GM23338 (cell line): Measurements from ENCODE around the gene SH2D6. TPM values are rescaled to one million over a fixed set of nuclear protein-coding genes. Genes with fewer than 3 reads are reported as not detected.
A peak's percentile ranks its signal among the peaks of the same experiment; 100 is the strongest.

Experiments
- ATAC-seq: fragments of 200-7000 bp; cut with Tn5 transposase; 3 replicates; pipeline ENCODE4 v1.9.1; 2020
- DNase-seq: peaks from one replicate; pipeline ENCODE4 v3.0.0-alpha.2; 2015; ENCODE audit warnings: low spot score
- H2AFZ ChIP-seq: fragments of 200-600 bp; sonication (generic); 2 replicates; pipeline ENCODE4 v1.8.0; 2016; ENCODE audit warnings: antibody characterized with exemption, mild to moderate bottlenecking, moderate library complexity
- H3F3A ChIP-seq: fragments of 200-600 bp; sonication (generic); replicated peaks from 2 replicates; pipeline ENCODE4 v1.8.0; 2017; ENCODE audit warnings: antibody characterized with exemption, mixed run types, low read depth
- H3K27ac ChIP-seq: fragments of 200-600 bp; sonication (generic); 2 replicates; pipeline ENCODE4 v1.6.1; 2016; ENCODE audit warnings: low read depth
- H3K27me3 ChIP-seq: fragments of 200-600 bp; sonication (generic); 2 replicates; pipeline ENCODE4 v1.8.0; 2016; ENCODE audit warnings: mild to moderate bottlenecking, mixed run types, moderate library complexity; ENCODE audit not compliant: insufficient read depth
- H3K36me3 ChIP-seq: fragments of 200-600 bp; sonication (generic); 2 replicates; pipeline ENCODE4 v1.8.0; 2016; ENCODE audit warnings: mild to moderate bottlenecking; ENCODE audit not compliant: insufficient read depth
- H3K4me1 ChIP-seq: fragments of 200-600 bp; sonication (generic); 2 replicates; pipeline ENCODE4 v1.8.0; 2016; ENCODE audit warnings: mild to moderate bottlenecking, moderate library complexity; ENCODE audit not compliant: insufficient read depth
- H3K4me2 ChIP-seq: fragments of 200-600 bp; sonication (generic); 2 replicates; pipeline ENCODE4 v1.7.1; 2017; ENCODE audit warnings: mixed run types
- H3K4me3 ChIP-seq: fragments of 200-600 bp; sonication (generic); 2 replicates; pipeline ENCODE4 v1.6.1; 2016; ENCODE audit warnings: mixed run types
- H3K79me2 ChIP-seq: fragments of 200-600 bp; sonication (generic); replicated peaks from 2 replicates; pipeline ENCODE4 v1.8.0; 2017; ENCODE audit warnings: mild to moderate bottlenecking; ENCODE audit not compliant: insufficient read depth
- H3K9me2 ChIP-seq: fragments of 200-600 bp; sonication (generic); 2 replicates; pipeline ENCODE4 v1.8.0; 2017; ENCODE audit not compliant: insufficient read depth
- H4K20me1 ChIP-seq: fragments of 200-600 bp; sonication (generic); replicated peaks from 2 replicates; pipeline ENCODE4 v1.8.0; 2017; ENCODE audit warnings: mild to moderate bottlenecking; ENCODE audit not compliant: insufficient read depth
- H3K27ac Mint-ChIP-seq: 2 replicates; pipeline ENCODE4 v1.8.0; 2020; ENCODE audit warnings: inconsistent platforms, mild to moderate bottlenecking, moderate library complexity, mixed read lengths
- H3K27me3 Mint-ChIP-seq: 3 replicates; pipeline ENCODE4 v1.8.0; 2022; ENCODE audit warnings: low read depth, mild to moderate bottlenecking, moderate library complexity, mixed read lengths, inconsistent platforms; ENCODE audit not compliant: insufficient read depth, poor library complexity
- H3K36me3 Mint-ChIP-seq: 3 replicates; pipeline ENCODE4 v1.8.0; 2021; ENCODE audit warnings: low read depth, mild to moderate bottlenecking, inconsistent platforms, moderate library complexity, mixed read lengths
- H3K4me1 Mint-ChIP-seq: 3 replicates; pipeline ENCODE4 v1.8.0; 2020; ENCODE audit warnings: mild to moderate bottlenecking, inconsistent platforms, mixed read lengths
- H3K4me3 Mint-ChIP-seq: 3 replicates; pipeline ENCODE4 v1.8.0; 2021; ENCODE audit warnings: moderate library complexity, mild to moderate bottlenecking, inconsistent platforms, mixed read lengths
- H3K9me3 Mint-ChIP-seq: 3 replicates; pipeline ENCODE4 v1.8.0; 2020; ENCODE audit warnings: moderate library complexity, mild to moderate bottlenecking, inconsistent platforms, mixed read lengths
- EZH2 ChIP-seq: fragments of 200-600 bp; sonication (generic); IDR thresholded peaks from one replicate; pipeline ENCODE4 v1.8.0; 2017; ENCODE audit warnings: antibody characterized with exemption, mild to moderate bottlenecking, low read depth; ENCODE audit not compliant: unreplicated experiment
- JUNB ChIP-seq: IDR thresholded peaks from one replicate; pipeline ENCODE4 v1.6.1; 2016; ENCODE audit warnings: antibody characterized with exemption; ENCODE audit not compliant: unreplicated experiment
- REST ChIP-seq: IDR thresholded peaks from one replicate; pipeline ENCODE4 v1.6.1; 2018; ENCODE audit warnings: antibody characterized with exemption; ENCODE audit not compliant: unreplicated experiment
- ZNF114 ChIP-seq: fragments of 250-450 bp; sonication (Bioruptor Pico); IDR thresholded peaks from 2 replicates; pipeline ENCODE4 v1.5.0; 2020; ENCODE audit warnings: mild to moderate bottlenecking, moderate library complexity
- polyA plus RNA-seq: library from polyadenylated mRNA; unstranded; fragments of >200 nt; fragmentation: Nextera tagmentation; extraction: Ambion mirVana; gene quantifications from 2 replicates; pipeline ENCODE4 v1.2.1, GENCODE V29; 2016
- total RNA-seq: library from RNA; depleted of rRNA; stranded (reverse); fragments of >200 nt; shearing (Covaris generic); gene quantifications from 2 replicates; pipeline ENCODE4 v1.2.3, GENCODE V29; 2014
- TF ChIP-seq, protein P1 (sequence below), 2 experiments: fragments of 200-600 bp in 1 of 2; sonication (generic) in 1 of 2; conservative IDR thresholded peaks; 2 replicates each; pipeline versions ENCODE4 v1.5.1 to v1.6.1; 2016 to 2017; ENCODE audit warnings: antibody characterized with exemption in 2 of 2, low read depth in 2 of 2, mild to moderate bottlenecking in 2 of 2, moderate library complexity in 1 of 2

Gene SH2D6
- total and polyA plus RNA-seq, 2 experiments from 2014 or later: 0.37 TPM; not detected in 1

DNA sequence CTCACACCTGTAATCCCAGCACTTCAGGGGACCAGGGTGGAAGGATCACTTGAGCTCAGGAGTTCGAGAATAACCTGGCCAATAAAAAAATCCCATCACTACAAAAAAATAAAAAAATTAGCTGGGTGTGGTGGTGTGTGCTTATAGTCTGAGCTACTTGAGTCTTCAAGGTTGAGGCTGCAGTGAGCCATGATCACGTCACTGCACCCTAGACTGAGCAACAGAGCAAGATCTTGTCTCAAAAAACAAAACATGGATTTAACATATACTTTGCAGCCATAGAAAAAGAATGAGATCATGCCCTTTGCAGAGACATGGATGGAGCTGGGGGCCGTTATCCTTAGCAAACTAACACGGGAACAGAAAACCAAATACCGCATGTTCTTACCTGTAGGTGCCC, 22.2 kb downstream of the SH2D6 start:
- H3K9me3 Mint-ChIP-seq: no peaks in the 10 kb centered on the region; the same call in 2 of the 3 replicates
- no peak overlapping the region for H3K27ac ChIP-seq
- TF ChIP-seq EZH2 (no peak), REST (no peak), ZNF114 (CRISPR knock-in tag) (no peak)
- peaks cover 22% of the 10 kb centered on the region for H3K4me1 Mint-ChIP-seq
- H3K4me3 Mint-ChIP-seq: no peak overlapping the region
- no peaks in the 10 kb centered on the region for H3K36me3 Mint-ChIP-seq
- no peaks in the 10 kb centered on the region for H3K36me3 ChIP-seq
- peaks cover 23% of the 10 kb centered on the region for H3K27me3 Mint-ChIP-seq
- ATAC-seq (no peak), DNase-seq (no peak)
- no peak overlapping the region for H3K4me2 ChIP-seq
- peaks cover 21% of the 10 kb centered on the region for H3K4me1 ChIP-seq
- H3K27me3 ChIP-seq: no peaks in the 10 kb centered on the region
- H3K27ac Mint-ChIP-seq: no peak overlapping the region
- no peak overlapping the region for H3K4me3 ChIP-seq
- peaks cover 9% of the 10 kb centered on the region for H3F3A ChIP-seq
- no peak overlapping the region for H2AFZ ChIP-seq
- no peaks in the 10 kb centered on the region for H3K79me2 ChIP-seq
- H4K20me1 ChIP-seq: no peaks in the 10 kb centered on the region
- H3K9me2 ChIP-seq: no peaks in the 10 kb centered on the region

GRCh38 chr2:85441864-85442263, 23.4 kb downstream of the SH2D6 start:
- H3K27ac Mint-ChIP-seq: no peak overlapping the region
- no peaks in the 10 kb centered on the region for H3K79me2 ChIP-seq
- no peaks in the 10 kb centered on the region for H3K27me3 ChIP-seq
- H3K9me3 Mint-ChIP-seq: no peaks in the 10 kb centered on the region
- H3K27ac ChIP-seq: no peak overlapping the region
- H2AFZ ChIP-seq: peak overlapping the region; percentile 85
- H3K4me3 Mint-ChIP-seq: no peak overlapping the region
- H3K36me3 ChIP-seq: no peaks in the 10 kb centered on the region
- H3K36me3 Mint-ChIP-seq: no peaks in the 10 kb centered on the region
- H3K4me3 ChIP-seq: no peak overlapping the region
- H3K4me1 Mint-ChIP-seq: peaks cover 15% of the 10 kb centered on the region
- H3K4me2 ChIP-seq: no peak overlapping the region
- peaks cover 12% of the 10 kb centered on the region for H3K4me1 ChIP-seq
- DNase-seq: no peak
- H4K20me1 ChIP-seq: no peaks in the 10 kb centered on the region
- peaks cover 5% of the 10 kb centered on the region for H3F3A ChIP-seq
- no peaks in the 10 kb centered on the region for H3K9me2 ChIP-seq
- H3K27me3 Mint-ChIP-seq: peaks cover 14% of the 10 kb centered on the region
- ATAC-seq: no peak
- TF ChIP-seq, protein P1, sequence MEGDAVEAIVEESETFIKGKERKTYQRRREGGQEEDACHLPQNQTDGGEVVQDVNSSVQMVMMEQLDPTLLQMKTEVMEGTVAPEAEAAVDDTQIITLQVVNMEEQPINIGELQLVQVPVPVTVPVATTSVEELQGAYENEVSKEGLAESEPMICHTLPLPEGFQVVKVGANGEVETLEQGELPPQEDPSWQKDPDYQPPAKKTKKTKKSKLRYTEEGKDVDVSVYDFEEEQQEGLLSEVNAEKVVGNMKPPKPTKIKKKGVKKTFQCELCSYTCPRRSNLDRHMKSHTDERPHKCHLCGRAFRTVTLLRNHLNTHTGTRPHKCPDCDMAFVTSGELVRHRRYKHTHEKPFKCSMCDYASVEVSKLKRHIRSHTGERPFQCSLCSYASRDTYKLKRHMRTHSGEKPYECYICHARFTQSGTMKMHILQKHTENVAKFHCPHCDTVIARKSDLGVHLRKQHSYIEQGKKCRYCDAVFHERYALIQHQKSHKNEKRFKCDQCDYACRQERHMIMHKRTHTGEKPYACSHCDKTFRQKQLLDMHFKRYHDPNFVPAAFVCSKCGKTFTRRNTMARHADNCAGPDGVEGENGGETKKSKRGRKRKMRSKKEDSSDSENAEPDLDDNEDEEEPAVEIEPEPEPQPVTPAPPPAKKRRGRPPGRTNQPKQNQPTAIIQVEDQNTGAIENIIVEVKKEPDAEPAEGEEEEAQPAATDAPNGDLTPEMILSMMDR (conservative IDR thresholded peaks at IDR 0.05; ENCODE audit: low read depth in 2 of 2): no peak
- TF ChIP-seq JUNB: no peak
